ENCODE data around the gene CFAP53.

- no peak for TF ChIP-seq IKZF5 (CRISPR knock-in tag; IDR thresholded peaks at IDR 0.05)
- TF ChIP-seq CEBPB (IDR thresholded peaks at IDR 0.05; ENCODE audit: borderline replicate concordance, low read depth, low read length) = no peak
- TF ChIP-seq MTA1 (CRISPR knock-in tag; IDR thresholded peaks at IDR 0.05; ENCODE audit: borderline replicate concordance) = no peak
- no peak for TF ChIP-seq EP300 (IDR thresholded peaks at IDR 0.05; ENCODE audit: low read depth in 2 of 2, low read length in 2 of 2)
- TF ChIP-seq EP300 (CRISPR knock-in tag; IDR thresholded peaks at IDR 0.05; ENCODE audit: borderline replicate concordance) = no peak
- no peak for TF ChIP-seq ZNF235 (CRISPR knock-in tag; IDR thresholded peaks at IDR 0.05; ENCODE audit: borderline replicate concordance)
- no peak for TF ChIP-seq ZMAT5 (CRISPR knock-in tag; IDR thresholded peaks at IDR 0.05; ENCODE audit: borderline replicate concordance, low read depth)
- no peak for TF ChIP-seq CTCF (CRISPR knock-in tag; IDR thresholded peaks at IDR 0.05)
- TF ChIP-seq KDM2A (CRISPR knock-in tag; IDR thresholded peaks at IDR 0.05; ENCODE audit: borderline replicate concordance, low read depth) = no peak
- TF ChIP-seq SCMH1 (CRISPR knock-in tag; IDR thresholded peaks at IDR 0.05; ENCODE audit: borderline replicate concordance) = no peak
- TF ChIP-seq NONO (IDR thresholded peaks at IDR 0.05) = no peak
- TF ChIP-seq NONO (CRISPR knock-in tag; conservative IDR thresholded peaks at IDR 0.05) = no peak
- no peak for TF ChIP-seq ZNF709 (CRISPR knock-in tag; IDR thresholded peaks at IDR 0.05)
- TF ChIP-seq HNF4A (CRISPR knock-in tag; IDR thresholded peaks at IDR 0.05) = no peak
- TF ChIP-seq PTBP1 (IDR thresholded peaks at IDR 0.05; ENCODE audit: low read depth, low read length, poor library complexity, severe bottlenecking) = no peak
Observed at GRCh38 chr18:50274941-50275340, 8.6 kb upstream of the CFAP53 start.
